Measurements from ENCODE around the gene FDXACB1. TPM values are rescaled to one million over a fixed set of nuclear protein-coding genes. Genes with fewer than 3 reads are reported as not detected.

The FDXACB1 gene
- total and polyA plus RNA-seq, 2 of the 4 experiments (the other 2 are of a cell fraction): 1.7 to 3.0 TPM

GRCh38 chr11:111835665-111836064 lies 43.3 kb downstream of the FDXACB1 start:
- Histone ChIP-seq H4K8ac (ENCODE audit: low read depth in 2 of 2, low read length in 2 of 2) (no peak overlapping the region), H3K79me1 (ENCODE audit: low read depth in 1 of 2, low read length in 2 of 2) (no peaks in the 10 kb centered on the region), H2BK5ac (ENCODE audit: low read depth, low read length, poor library complexity, severe bottlenecking) (no peak overlapping the region), H3K36me3 (ENCODE audit: control insufficient read depth, insufficient read depth, low read length) (peaks cover 11% of the 10 kb centered on the region), H3K56ac (ENCODE audit: extremely low read depth, insufficient read depth, low read length) (no peak overlapping the region), H2AK5ac (ENCODE audit: low read depth, low read length) (no peak overlapping the region), H2BK15ac (ENCODE audit: low read depth, low read length) (no peak overlapping the region), H3K4me1 (ENCODE audit: control insufficient read depth, insufficient read depth, low read length) (peaks cover 4% of the 10 kb centered on the region; the same call in 1 of the 2 replicates), H3K27ac (ENCODE audit: insufficient read depth, low read length) (no peak overlapping the region), H3K9me3 (ENCODE audit: control insufficient read depth, insufficient read depth, low read length) (no peaks in the 10 kb centered on the region), H3K18ac (ENCODE audit: low read depth, low read length) (no peak overlapping the region), H3K23ac (ENCODE audit: low read depth, low read length) (no peak overlapping the region), H3K4me2 (ENCODE audit: low read depth, low read length) (no peak overlapping the region), H2AFZ (replicated peaks; ENCODE audit: low read length, poor library complexity) (no peak overlapping the region), H3K4ac (ENCODE audit: low read depth, low read length) (no peak overlapping the region), H3K9me1 (ENCODE audit: insufficient read depth, low read length) (no peaks in the 10 kb centered on the region), H4K91ac (ENCODE audit: insufficient read depth, low read depth, low read length) (no peak overlapping the region), H2AK9ac (replicated peaks; ENCODE audit: low read depth, low read length, poor library complexity) (no peak overlapping the region), H4K20me1 (ENCODE audit: insufficient read depth, low read length) (no peaks in the 10 kb centered on the region), H2BK120ac (ENCODE audit: low read depth, low read length) (no peak overlapping the region), H3K4me3 (ENCODE audit: insufficient read depth, low read depth, low read length) (no peak overlapping the region), H2BK20ac (ENCODE audit: low read depth, low read length) (no peak overlapping the region), H4K5ac (ENCODE audit: low read depth, low read length) (no peak overlapping the region), H3K27me3 (ENCODE audit: control insufficient read depth, insufficient read depth, low read length) (no peaks in the 10 kb centered on the region), H3K9ac (ENCODE audit: low read depth, low read length) (no peak overlapping the region), H3K14ac (replicated peaks; ENCODE audit: low read depth, low read length) (no peak overlapping the region)
- no peak for ATAC-seq (ENCODE audit: low read depth)
- in situ Hi-C loops (cut with MboI; ENCODE audit: low sequenced_read_pairs): no loop called here
- intact Hi-C loops (cut with micrococcal nuclease): no loop called here
- DNase-seq: no peak
- ChIA-PET CTCF (no interaction called here), POLR2A (ENCODE audit: unreplicated experiment) (no interaction called here)
- TF ChIP-seq MAZ (IDR thresholded peaks at IDR 0.05; ENCODE audit: borderline replicate concordance, low read depth, low read length) (no peak), FOS (IDR thresholded peaks at IDR 0.05; ENCODE audit: low read depth, low read length) (no peak), CHD1 (IDR thresholded peaks at IDR 0.05; ENCODE audit: low read depth, low read length) (no peak), RCOR1 (IDR thresholded peaks at IDR 0.05; ENCODE audit: insufficient replicate concordance, low read length) (no peak), CEBPB (IDR thresholded peaks at IDR 0.05; ENCODE audit: low read depth, low read length) (no peak), RFX5 (IDR thresholded peaks at IDR 0.05; ENCODE audit: low read depth, low read length) (no peak), CTCF (conservative IDR thresholded peaks at IDR 0.05; ENCODE audit: low read depth, low read length) (no peak), POLR2A (IDR thresholded peaks at IDR 0.05; ENCODE audit: low read depth, low read length) (no peak), RAD21 (IDR thresholded peaks at IDR 0.05; ENCODE audit: low read length) (no peak), SMC3 (IDR thresholded peaks at IDR 0.05; ENCODE audit: low read depth, low read length) (no peak), ELK1 (IDR thresholded peaks at IDR 0.05; ENCODE audit: borderline replicate concordance, low read depth, low read length) (no peak), BHLHE40 (IDR thresholded peaks at IDR 0.05; ENCODE audit: low read depth, low read length) (no peak), USF2 (IDR thresholded peaks at IDR 0.05; ENCODE audit: low read depth, low read length) (no peak), MXI1 (IDR thresholded peaks at IDR 0.05; ENCODE audit: borderline replicate concordance, low read depth, low read length) (no peak), MAFK (IDR thresholded peaks at IDR 0.05; ENCODE audit: low read depth, low read length) (no peak)
- dilution Hi-C loops (cut with HindIII; ENCODE audit: low sequenced_read_pairs, unreplicated experiment): no loop called here
- no CpG with 5 or more reads among the region's 7 CpGs for WGBS, 2 experiments (ENCODE audit: extremely low coverage in 2 of 2, insufficient read length in 1 of 2)
- BruUV-seq (replicated peaks): no TSS peak
